Thyroid gland (tissue), 4 donors: Measurements from ENCODE around the gene GTPBP4.

Experiments
- POLR2A ChIP-seq, 2 donors: fragments of 450-650 bp; IDR thresholded peaks; one replicate each; pipeline ENCODE4 v1.6.1; 2017; ENCODE audit warnings: antibody characterized with exemption in 2 of 2, mild to moderate bottlenecking in 2 of 2, moderate library complexity in 1 of 2
- TF ChIP-seq, protein P1 (sequence below), 6 experiments: fragments of 200-600 bp in 3 of 6; fragments of 450-650 bp in 3 of 6; sonication (generic) in 3 of 6; IDR thresholded peaks; one replicate each; pipeline ENCODE4 v1.5.1; 2016 to 2019; ENCODE audit warnings: antibody characterized with exemption in 6 of 6, mild to moderate bottlenecking in 2 of 6, inconsistent platforms in 1 of 6, moderate library complexity in 1 of 6

DNA sequence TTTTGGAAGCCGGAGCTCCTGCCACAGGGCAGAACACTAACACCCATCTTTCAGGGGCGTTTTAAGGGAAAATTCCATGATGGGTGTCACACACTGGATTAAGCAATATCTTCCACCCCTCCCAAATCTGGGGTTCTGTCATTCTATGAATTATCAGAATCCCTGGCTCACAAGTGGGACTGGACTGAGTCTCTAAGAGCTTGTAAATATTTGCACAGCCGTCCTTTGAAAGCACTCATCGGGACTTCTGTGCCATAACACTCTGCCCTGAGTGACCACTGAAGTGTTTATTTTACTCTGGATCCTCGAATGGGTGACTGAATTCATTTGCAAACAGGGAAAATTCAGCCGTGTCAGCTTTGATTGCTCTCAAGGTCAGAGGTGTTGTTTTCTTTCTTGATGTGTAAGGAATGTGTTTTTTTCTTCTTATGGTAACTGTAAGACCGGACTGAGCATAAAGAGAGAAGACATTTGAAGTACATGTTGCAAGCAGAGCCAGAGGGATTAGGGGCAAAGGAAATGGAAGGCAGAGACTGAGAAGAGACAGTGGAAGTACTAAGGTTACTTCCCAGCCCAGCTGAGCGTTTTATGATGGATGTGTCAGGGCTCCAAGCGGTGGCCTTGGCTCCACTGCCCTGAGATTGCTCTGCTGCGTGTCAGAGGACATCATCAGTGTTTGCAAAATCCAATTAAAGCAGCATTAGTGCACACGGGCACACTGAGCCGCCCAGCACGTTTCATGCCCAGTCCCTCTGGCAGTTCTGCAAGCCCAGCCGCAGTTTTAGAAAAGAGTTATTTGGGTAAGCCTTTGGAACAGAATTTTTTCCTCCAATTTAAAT, 17.7 kb upstream of the GTPBP4 start:
- TF ChIP-seq POLR2A (IDR thresholded peaks at IDR 0.05) = no peak
- TF ChIP-seq, protein P1, sequence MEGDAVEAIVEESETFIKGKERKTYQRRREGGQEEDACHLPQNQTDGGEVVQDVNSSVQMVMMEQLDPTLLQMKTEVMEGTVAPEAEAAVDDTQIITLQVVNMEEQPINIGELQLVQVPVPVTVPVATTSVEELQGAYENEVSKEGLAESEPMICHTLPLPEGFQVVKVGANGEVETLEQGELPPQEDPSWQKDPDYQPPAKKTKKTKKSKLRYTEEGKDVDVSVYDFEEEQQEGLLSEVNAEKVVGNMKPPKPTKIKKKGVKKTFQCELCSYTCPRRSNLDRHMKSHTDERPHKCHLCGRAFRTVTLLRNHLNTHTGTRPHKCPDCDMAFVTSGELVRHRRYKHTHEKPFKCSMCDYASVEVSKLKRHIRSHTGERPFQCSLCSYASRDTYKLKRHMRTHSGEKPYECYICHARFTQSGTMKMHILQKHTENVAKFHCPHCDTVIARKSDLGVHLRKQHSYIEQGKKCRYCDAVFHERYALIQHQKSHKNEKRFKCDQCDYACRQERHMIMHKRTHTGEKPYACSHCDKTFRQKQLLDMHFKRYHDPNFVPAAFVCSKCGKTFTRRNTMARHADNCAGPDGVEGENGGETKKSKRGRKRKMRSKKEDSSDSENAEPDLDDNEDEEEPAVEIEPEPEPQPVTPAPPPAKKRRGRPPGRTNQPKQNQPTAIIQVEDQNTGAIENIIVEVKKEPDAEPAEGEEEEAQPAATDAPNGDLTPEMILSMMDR (IDR thresholded peaks at IDR 0.05) = no peak
